Spleen (tissue), 11 donors: ENCODE measurements around the gene CD300LG. TPM values are rescaled to one million over a fixed set of nuclear protein-coding genes. Genes with fewer than 3 reads are reported as not detected.
A peak's percentile ranks its signal among the peaks of the same experiment; 100 is the strongest.

Experiments
- DNase-seq: peaks from one replicate; pipeline ENCODE4 v3.0.0-alpha.2; 2020
- H3K27ac ChIP-seq, 8 donors: fragments of 200-600 bp; sonication (generic) in 7 of 8; 1 replicate in 4 of 8; 2 replicates in 4 of 8; pipeline versions ENCODE4 v1.5.0 to v1.8.0; 2016 to 2021; ENCODE audit warnings: inconsistent platforms in 4 of 8, mild to moderate bottlenecking in 4 of 8, moderate library complexity in 1 of 8
- H3K27me3 ChIP-seq, 7 donors: fragments of 200-600 bp; sonication (generic) in 6 of 7; replicated peaks in 1 of 7; 1 replicate in 4 of 7; 2 replicates in 3 of 7; pipeline versions ENCODE4 v1.5.0 to v1.8.0; 2016 to 2021; ENCODE audit warnings: inconsistent platforms in 3 of 7, mild to moderate bottlenecking in 1 of 7
- H3K36me3 ChIP-seq, 6 donors: fragments of 200-600 bp; sonication (generic) in 5 of 6; 1 replicate in 4 of 6; 2 replicates in 2 of 6; pipeline versions ENCODE4 v1.5.0 to v1.8.0; 2016 to 2021; ENCODE audit warnings: inconsistent platforms in 2 of 6
- H3K4me1 ChIP-seq, 6 donors: fragments of 200-600 bp; sonication (generic) in 5 of 6; 1 replicate in 3 of 6; 2 replicates in 3 of 6; pipeline versions ENCODE4 v1.5.0 to v1.8.0; 2016 to 2021; ENCODE audit warnings: inconsistent platforms in 3 of 6
- H3K4me3 ChIP-seq, 8 donors: fragments of 200-600 bp; sonication (generic) in 7 of 8; 1 replicate in 4 of 8; 2 replicates in 4 of 8; pipeline versions ENCODE4 v1.5.0 to v1.8.0; 2016 to 2021; ENCODE audit warnings: inconsistent platforms in 4 of 8, mild to moderate bottlenecking in 4 of 8, moderate library complexity in 2 of 8
- H3K9me3 ChIP-seq, 8 donors: fragments of 200-600 bp; sonication (generic) in 7 of 8; 1 replicate in 4 of 8; 2 replicates in 4 of 8; pipeline versions ENCODE4 v1.5.0 to v1.8.0; 2016 to 2021; ENCODE audit warnings: inconsistent platforms in 4 of 8
- POLR2A ChIP-seq, 3 donors: fragments of 450-650 bp; IDR thresholded peaks; one replicate each; pipeline ENCODE4 v1.5.1; 2017; ENCODE audit warnings: antibody characterized with exemption in 3 of 3, mild to moderate bottlenecking in 1 of 3
- POLR2AphosphoS5 ChIP-seq, 3 donors: sonication (generic); formaldehyde crosslinking; IDR thresholded peaks; one replicate each; pipeline ENCODE4 v1.5.1; 2017; ENCODE audit warnings: antibody characterized with exemption in 3 of 3
- WGBS, 5 donors: extraction: QIAGEN DNeasy Blood & Tissue Kit in 3 of 5; methylation state at CpG; one replicate each; pipeline versions ENCODE4 v1.1.5 to v1.1.7; 2013 to 2018; 5-methylcytosine and 5-hydroxymethylcytosine counted together
- intact Hi-C: fragments of 100-400 bp; cut with DNase I; formaldehyde crosslinking; loops from one replicate; pipeline ENCODE4 v1.15.0; 2023; ENCODE audit warnings: low total_unique reads
- polyA plus RNA-seq, 3 donors: library from polyadenylated mRNA; stranded (reverse); fragments of 200-250 nt; gene quantifications; one replicate each; pipeline ENCODE4 v1.2.1, GENCODE V29; 2013
- total RNA-seq, 7 donors: library from RNA; depleted of rRNA in 3 of 7; stranded (reverse); fragments of >200 nt in 3 of 7; fragmentation: NEBNext Ultra II Directional in 4 of 7; extraction: Animal tissue kit (Norgen Biotek cat#: 25700) in 4 of 7; gene quantifications; one replicate each; pipeline versions ENCODE4 v1.1.0 to v1.2.1, GENCODE V29; 2016 to 2021
- TF ChIP-seq, protein P1 (sequence below), 11 experiments: fragments of 200-600 bp in 7 of 11; fragments of 450-650 bp in 4 of 11; sonication (generic) in 4 of 11; IDR thresholded peaks in 8 of 11; conservative IDR thresholded peaks in 3 of 11; 1 replicate in 7 of 11; 2 replicates in 4 of 11; pipeline versions ENCODE4 v1.4.0 to v1.8.0; 2016 to 2021; ENCODE audit warnings: antibody characterized with exemption in 11 of 11, inconsistent platforms in 4 of 11, mild to moderate bottlenecking in 1 of 11
- donor health status: healthy with polysubstance abuse.
- donor health status: DM: no; HTN: no; CAD: no; lungs with moderate emphysema.
- donor health status: DM: no; HTN: no; CAD: no.
- donor health status: Bipolar disorder and iron deficiency.
- donor health status: healthy.
- donor health status: DM: no; HTN: no; CAD: no.
- donor health status: DM: yes; HTN: yes; CAD: no.

The CD300LG gene
- total and polyA plus RNA-seq, 10 donors: 0.33 to 5.3 (median 2.2) TPM

- no peak overlapping the region for H3K4me3 ChIP-seq
- intact Hi-C loops: no loop called here
- peaks cover 18 to 30% (median 29%) of the 10 kb centered on the region in 6 donors for H3K4me1 ChIP-seq
- TF ChIP-seq POLR2AphosphoS5 (IDR thresholded peaks at IDR 0.05) (no peak), POLR2A (IDR thresholded peaks at IDR 0.05) (no peak)
- TF ChIP-seq, protein P1, sequence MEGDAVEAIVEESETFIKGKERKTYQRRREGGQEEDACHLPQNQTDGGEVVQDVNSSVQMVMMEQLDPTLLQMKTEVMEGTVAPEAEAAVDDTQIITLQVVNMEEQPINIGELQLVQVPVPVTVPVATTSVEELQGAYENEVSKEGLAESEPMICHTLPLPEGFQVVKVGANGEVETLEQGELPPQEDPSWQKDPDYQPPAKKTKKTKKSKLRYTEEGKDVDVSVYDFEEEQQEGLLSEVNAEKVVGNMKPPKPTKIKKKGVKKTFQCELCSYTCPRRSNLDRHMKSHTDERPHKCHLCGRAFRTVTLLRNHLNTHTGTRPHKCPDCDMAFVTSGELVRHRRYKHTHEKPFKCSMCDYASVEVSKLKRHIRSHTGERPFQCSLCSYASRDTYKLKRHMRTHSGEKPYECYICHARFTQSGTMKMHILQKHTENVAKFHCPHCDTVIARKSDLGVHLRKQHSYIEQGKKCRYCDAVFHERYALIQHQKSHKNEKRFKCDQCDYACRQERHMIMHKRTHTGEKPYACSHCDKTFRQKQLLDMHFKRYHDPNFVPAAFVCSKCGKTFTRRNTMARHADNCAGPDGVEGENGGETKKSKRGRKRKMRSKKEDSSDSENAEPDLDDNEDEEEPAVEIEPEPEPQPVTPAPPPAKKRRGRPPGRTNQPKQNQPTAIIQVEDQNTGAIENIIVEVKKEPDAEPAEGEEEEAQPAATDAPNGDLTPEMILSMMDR (IDR thresholded peaks at IDR 0.05 in 8 of 11, conservative IDR thresholded peaks at IDR 0.05 in 3 of 11): no peak
- H3K9me3 ChIP-seq: no peaks in the 10 kb centered on the region
- H3K27ac ChIP-seq: no peak overlapping the region
- no peaks in the 10 kb centered on the region for H3K36me3 ChIP-seq
- 57 to 78% (median 65%) methylated on average over 7 of the region's 7 CpGs for WGBS, 5 donors
- peaks cover 5 to 96% (median 41%) of the 10 kb centered on the region in 7 donors for H3K27me3 ChIP-seq
- DNase-seq: no peak
Measured at GRCh38 chr17:43901861-43902589, 55.0 kb downstream of the CD300LG start.

- peaks cover 26 to 39% (median 37%) of the 10 kb centered on the region in 6 donors for H3K4me1 ChIP-seq
- H3K36me3 ChIP-seq: no peaks in the 10 kb centered on the region
- DNase-seq: no peak
- H3K9me3 ChIP-seq: no peaks in the 10 kb centered on the region
- 30 to 65% (median 41%) methylated on average over 3 of the region's 3 CpGs for WGBS, 5 donors
- TF ChIP-seq, protein P1 (IDR thresholded peaks at IDR 0.05 in 8 of 11, conservative IDR thresholded peaks at IDR 0.05 in 3 of 11): no peak
- TF ChIP-seq POLR2A (IDR thresholded peaks at IDR 0.05) (no peak), POLR2AphosphoS5 (IDR thresholded peaks at IDR 0.05) (no peak)
- no peak overlapping the region for H3K27ac ChIP-seq
- peaks cover 8 to 96% (median 50%) of the 10 kb centered on the region in 7 donors for H3K27me3 ChIP-seq
- intact Hi-C loops: no loop called here
- H3K4me3 ChIP-seq: peak overlapping the region in 2 of 8 donors; percentile 46 to 71
Measured at GRCh38 chr17:43905400-43905984, 58.5 kb downstream of the CD300LG start.

GRCh38 chr17:43905985-43906852 is 59.2 kb downstream of the CD300LG start:
- Histone ChIP-seq H3K9me3 (no peaks in the 10 kb centered on the region), H3K4me1 (peaks cover 20 to 32% (median 31%) of the 10 kb centered on the region in 6 donors), H3K27me3 (peaks cover 8 to 89% (median 43%) of the 10 kb centered on the region in 7 donors), H3K27ac (peak overlapping the region in 1 of 8 donors; percentile 52), H3K4me3 (peak overlapping the region in 7 of 8 donors; percentile 33 to 71 (median 43)), H3K36me3 (no peaks in the 10 kb centered on the region)
- intact Hi-C loops: no loop called here
- DNase-seq: no peak
- TF ChIP-seq, protein P1 (IDR thresholded peaks at IDR 0.05 in 8 of 11, conservative IDR thresholded peaks at IDR 0.05 in 3 of 11): no peak
- TF ChIP-seq POLR2A (IDR thresholded peaks at IDR 0.05) (no peak), POLR2AphosphoS5 (IDR thresholded peaks at IDR 0.05) (no peak)
- 9 to 14% (median 10%) methylated on average over 29 to 37 of the region's 37 CpGs for WGBS, 5 donors
